Adrenal gland (tissue), 12 donors: ENCODE results near the gene SLC6A4. TPM values are rescaled to one million over a fixed set of nuclear protein-coding genes. Genes with fewer than 3 reads are reported as not detected.

Experiments
- DNase-seq, 7 donors: peaks; one replicate each; pipeline ENCODE4 v3.0.0-alpha.2; 2019 to 2020
- H3K27ac ChIP-seq, 5 donors: fragments of 200-600 bp; sonication (generic) in 4 of 5; 1 replicate in 3 of 5; 2 replicates in 2 of 5; pipeline versions ENCODE4 v1.5.1 to v1.8.0; 2016 to 2020; ENCODE audit warnings: mild to moderate bottlenecking in 1 of 5
- H3K27me3 ChIP-seq: fragments of 200-600 bp; 2 replicates; pipeline ENCODE4 v1.8.0; 2021
- H3K36me3 ChIP-seq, 2 donors: fragments of 200-600 bp; replicated peaks in 1 of 2; 1 replicate in 1 of 2; 2 replicates in 1 of 2; pipeline versions ENCODE4 v1.5.1 to v1.8.0; 2018 to 2022
- H3K4me1 ChIP-seq, 2 donors: fragments of 200-600 bp; replicated peaks in 1 of 2; 1 replicate in 1 of 2; 2 replicates in 1 of 2; pipeline versions ENCODE4 v1.5.1 to v1.8.0; 2018 to 2021
- H3K4me3 ChIP-seq, 4 donors: fragments of 200-600 bp; sonication (generic) in 3 of 4; one replicate each; pipeline ENCODE4 v1.5.1; 2016 to 2018
- H3K9me3 ChIP-seq, 3 donors: fragments of 200-600 bp; sonication (generic) in 1 of 3; replicated peaks in 1 of 3; 1 replicate in 2 of 3; 2 replicates in 1 of 3; pipeline versions ENCODE4 v1.5.1 to v1.8.0; 2016 to 2021
- POLR2A ChIP-seq, 2 donors: fragments of 450-650 bp; IDR thresholded peaks; one replicate each; pipeline ENCODE4 v1.6.1; 2017; ENCODE audit warnings: antibody characterized with exemption in 2 of 2, mild to moderate bottlenecking in 2 of 2, moderate library complexity in 1 of 2
- WGBS, 4 donors: extraction: QIAGEN DNeasy Blood & Tissue Kit in 2 of 4; methylation state at CpG; one replicate each; pipeline versions ENCODE4 v1.1.5 to v1.1.7; 2013 to 2017; 5-methylcytosine and 5-hydroxymethylcytosine counted together
- intact Hi-C, 2 donors: fragments of 100-400 bp; cut with DNase I; formaldehyde crosslinking; loops; one replicate each; pipeline versions ENCODE4 v1.14.1 to v1.15.0; 2022 to 2023
- polyA plus RNA-seq, 3 donors: library from polyadenylated mRNA; stranded (reverse); fragments of 200-250 nt in 2 of 3; fragments of 350-450 nt in 1 of 3; fragmentation: Illumina TruSeq in 1 of 3; extraction: RNeasy Lipid Tissue Mini Kit (QIAGEN cat#74804) in 1 of 3; gene quantifications; one replicate each; pipeline ENCODE4 v1.2.3, GENCODE V29; 2013 to 2014
- total RNA-seq, 9 donors: library from RNA; depleted of rRNA in 4 of 9; stranded (reverse); fragments of >200 nt in 4 of 9; fragments of 120-200 nt in 1 of 9; fragmentation: NEBNext Ultra II Directional in 1 of 9; extraction: Animal tissue kit (Norgen Biotek cat#: 25700) in 1 of 9; gene quantifications; one replicate each; pipeline versions ENCODE4 v1.1.0 to v1.2.4, GENCODE V29; 2013 to 2023
- TF ChIP-seq, protein P1 (sequence below), 6 experiments: fragments of 450-650 bp in 4 of 6; fragments of 200-600 bp in 2 of 6; sonication (generic) in 1 of 6; IDR thresholded peaks; 1 replicate in 5 of 6; 2 replicates in 1 of 6; pipeline versions ENCODE4 v1.5.1 to v1.8.0; 2016 to 2021; ENCODE audit warnings: antibody characterized with exemption in 6 of 6, mild to moderate bottlenecking in 2 of 6, moderate library complexity in 1 of 6
- donor health status: healthy with polysubstance abuse.
- donor health status: Bipolar disorder and iron deficiency.
- donor health status: DM: yes; HTN: yes; CAD: no.
- donor health status: DM: no; HTN: no; CAD: no.
- donor health status: DM: no; HTN: no; CAD: no.
- donor health status: DM: yes; HTN: yes; CAD: no.

The SLC6A4 gene
- total and polyA plus RNA-seq, 12 donors = 0.03 to 0.67 (median 0.17) TPM; not detected in 3

DNA sequence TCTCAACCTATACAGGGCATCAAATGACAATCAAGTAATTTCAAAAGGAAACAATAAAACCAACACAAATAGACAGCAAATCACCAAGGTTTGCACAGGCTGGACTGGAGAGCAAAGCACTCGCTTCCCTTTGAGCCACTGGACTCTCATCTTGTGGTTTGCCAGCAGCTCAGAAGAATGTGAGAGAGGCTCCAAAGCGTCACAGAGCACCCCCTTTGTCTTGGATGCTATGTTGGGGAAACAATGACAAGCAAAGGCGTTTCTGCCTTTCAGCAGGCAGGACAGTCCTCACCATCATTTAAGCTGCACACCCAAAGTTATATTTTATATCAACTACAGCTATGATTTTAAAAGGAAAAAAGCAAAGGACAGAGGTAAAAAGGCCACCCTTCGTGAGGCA, 13.2 kb downstream of the SLC6A4 start:
- intact Hi-C loops = no loop called here
- Histone ChIP-seq H3K4me1 (no peaks in the 10 kb centered on the region), H3K36me3 (no peaks in the 10 kb centered on the region), H3K4me3 (no peak overlapping the region), H3K9me3 (no peaks in the 10 kb centered on the region), H3K27ac (no peak overlapping the region), H3K27me3 (no peaks in the 10 kb centered on the region)
- TF ChIP-seq, protein P1, sequence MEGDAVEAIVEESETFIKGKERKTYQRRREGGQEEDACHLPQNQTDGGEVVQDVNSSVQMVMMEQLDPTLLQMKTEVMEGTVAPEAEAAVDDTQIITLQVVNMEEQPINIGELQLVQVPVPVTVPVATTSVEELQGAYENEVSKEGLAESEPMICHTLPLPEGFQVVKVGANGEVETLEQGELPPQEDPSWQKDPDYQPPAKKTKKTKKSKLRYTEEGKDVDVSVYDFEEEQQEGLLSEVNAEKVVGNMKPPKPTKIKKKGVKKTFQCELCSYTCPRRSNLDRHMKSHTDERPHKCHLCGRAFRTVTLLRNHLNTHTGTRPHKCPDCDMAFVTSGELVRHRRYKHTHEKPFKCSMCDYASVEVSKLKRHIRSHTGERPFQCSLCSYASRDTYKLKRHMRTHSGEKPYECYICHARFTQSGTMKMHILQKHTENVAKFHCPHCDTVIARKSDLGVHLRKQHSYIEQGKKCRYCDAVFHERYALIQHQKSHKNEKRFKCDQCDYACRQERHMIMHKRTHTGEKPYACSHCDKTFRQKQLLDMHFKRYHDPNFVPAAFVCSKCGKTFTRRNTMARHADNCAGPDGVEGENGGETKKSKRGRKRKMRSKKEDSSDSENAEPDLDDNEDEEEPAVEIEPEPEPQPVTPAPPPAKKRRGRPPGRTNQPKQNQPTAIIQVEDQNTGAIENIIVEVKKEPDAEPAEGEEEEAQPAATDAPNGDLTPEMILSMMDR (IDR thresholded peaks at IDR 0.05) = no peak
- no peak for TF ChIP-seq POLR2A (IDR thresholded peaks at IDR 0.05)
- 82 to 89% (median 88%) methylated on average over 4 of the region's 4 CpGs for WGBS, 4 donors
- DNase-seq = no peak

DNA sequence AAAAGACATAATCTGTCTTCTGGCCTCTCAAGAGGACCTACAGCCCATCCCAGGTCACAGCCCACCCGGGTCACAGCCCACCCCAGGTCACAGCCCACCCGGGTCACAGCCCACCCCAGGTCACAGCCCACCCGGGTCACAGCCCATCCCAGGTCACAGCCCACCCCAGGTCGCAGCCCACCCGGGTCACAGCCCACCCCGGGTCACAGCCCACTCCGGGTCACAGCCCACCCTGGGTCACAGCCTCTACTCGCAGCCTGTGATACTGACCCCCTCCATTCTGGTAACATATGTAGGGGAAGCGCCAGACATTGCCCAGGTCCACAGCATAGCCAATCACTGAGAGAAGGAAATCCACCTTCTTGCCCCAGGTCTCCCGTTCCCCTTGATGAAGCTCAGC, 14.2 kb downstream of the SLC6A4 start:
- H3K27me3 ChIP-seq = no peaks in the 10 kb centered on the region
- TF ChIP-seq, protein P1 (IDR thresholded peaks at IDR 0.05) = no peak
- TF ChIP-seq POLR2A (IDR thresholded peaks at IDR 0.05) = no peak
- H3K4me1 ChIP-seq = no peaks in the 10 kb centered on the region
- intact Hi-C loops = no loop called here
- DNase-seq = no peak
- 85 to 100% (median 89%) methylated on average over 1 to 10 of the region's 10 CpGs for WGBS, 4 donors
- no peak overlapping the region for H3K4me3 ChIP-seq
- H3K9me3 ChIP-seq = no peaks in the 10 kb centered on the region
- no peaks in the 10 kb centered on the region for H3K36me3 ChIP-seq
- H3K27ac ChIP-seq = no peak overlapping the region

DNA sequence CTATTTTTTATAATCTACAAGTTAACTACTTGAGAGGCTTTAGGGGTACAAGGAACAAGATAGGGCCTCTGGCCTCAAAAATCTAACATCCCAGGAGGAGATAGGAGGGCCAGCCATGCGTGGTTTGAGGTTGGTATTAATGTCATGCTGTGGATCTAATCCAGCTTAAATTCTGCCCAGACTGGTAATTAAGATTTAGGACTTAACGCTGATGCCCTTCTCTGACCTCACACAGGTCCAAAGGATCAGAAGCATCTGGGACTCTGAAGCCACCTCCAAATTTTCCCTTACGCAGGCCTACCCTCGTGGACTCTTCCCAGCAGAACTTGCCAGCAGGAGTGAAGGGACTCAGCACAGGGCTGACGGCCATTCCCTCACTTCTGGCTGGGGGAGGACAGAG, 15.1 kb downstream of the SLC6A4 start:
- H3K4me1 ChIP-seq = no peaks in the 10 kb centered on the region
- no peak for DNase-seq
- no peaks in the 10 kb centered on the region for H3K36me3 ChIP-seq
- intact Hi-C loops = no loop called here
- TF ChIP-seq, protein P1 (IDR thresholded peaks at IDR 0.05) = no peak
- no peak for TF ChIP-seq POLR2A (IDR thresholded peaks at IDR 0.05)
- H3K9me3 ChIP-seq = no peaks in the 10 kb centered on the region
- 86 to 90% (median 87%) methylated on average over 5 of the region's 5 CpGs for WGBS, 4 donors
- no peak overlapping the region for H3K27ac ChIP-seq
- H3K27me3 ChIP-seq = no peaks in the 10 kb centered on the region
- H3K4me3 ChIP-seq = no peak overlapping the region

DNA sequence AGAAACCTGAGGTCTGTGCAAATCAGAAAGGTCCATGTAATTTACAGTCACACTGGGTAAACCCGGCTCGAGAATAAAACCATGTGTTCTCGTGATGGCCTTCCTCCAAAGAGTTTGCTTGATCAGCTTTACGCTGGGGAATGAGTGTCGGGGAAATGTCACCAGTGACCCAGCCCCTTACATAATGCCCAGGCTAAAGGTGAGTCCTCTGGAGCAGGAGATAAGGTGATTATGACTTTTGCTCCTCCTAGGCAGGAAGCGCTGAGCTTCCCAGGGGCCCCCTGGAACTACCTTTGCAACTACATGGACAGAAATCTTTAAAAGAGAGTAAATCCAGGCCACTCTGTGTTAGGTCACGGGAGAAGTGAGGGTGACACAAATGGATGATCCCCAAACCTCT, 15.7 kb downstream of the SLC6A4 start:
- DNase-seq = no peak
- Histone ChIP-seq H3K36me3 (no peaks in the 10 kb centered on the region), H3K27me3 (no peaks in the 10 kb centered on the region), H3K4me1 (no peaks in the 10 kb centered on the region), H3K27ac (no peak overlapping the region), H3K4me3 (no peak overlapping the region), H3K9me3 (no peaks in the 10 kb centered on the region)
- intact Hi-C loops = no loop called here
- 70 to 82% (median 76%) methylated on average over 7 of the region's 7 CpGs for WGBS, 4 donors
- TF ChIP-seq, protein P1 (IDR thresholded peaks at IDR 0.05) = no peak
- TF ChIP-seq POLR2A (IDR thresholded peaks at IDR 0.05) = no peak
